ENCODE data around the gene NHEJ1. TPM values are rescaled to one million over a fixed set of nuclear protein-coding genes. Genes with fewer than 3 reads are reported as not detected.

Gene NHEJ1
- total and polyA plus RNA-seq, 2 of the 13 experiments (the other 11 are each of a cell fraction or from before 2014, with no cell fraction given): 30.0 to 30.7 TPM

GRCh38 chr2:219112062-219112406 is 48.6 kb downstream of the NHEJ1 start (continued):
- 0 out of 2 replicates have a peak, but pooled peaks have one; percentile 32 for TF ChIP-seq PBX3 (CRISPR knock-in tag; IDR thresholded peaks at IDR 0.05; ENCODE audit: borderline replicate concordance)
- TF ChIP-seq POLR2A (IDR thresholded peaks at IDR 0.05; ENCODE audit: insufficient read depth in 1 of 2, low read depth in 2 of 2, low read length in 2 of 2): no peak
- TF ChIP-seq ZNF343 (CRISPR knock-in tag; IDR thresholded peaks at IDR 0.05): 0 out of 2 replicates have a peak, but pooled peaks have one; percentile 52
- no peak for TF ChIP-seq NR2F1 (CRISPR knock-in tag; IDR thresholded peaks at IDR 0.05)
- no peak for TF ChIP-seq CTCF (CRISPR knock-in tag; IDR thresholded peaks at IDR 0.05)
- TF ChIP-seq E2F2 (CRISPR knock-in tag; IDR thresholded peaks at IDR 0.05; ENCODE audit: borderline replicate concordance): no peak
- no peak for TF ChIP-seq SP2 (CRISPR knock-in tag; IDR thresholded peaks at IDR 0.05)
- TF ChIP-seq ZNF724P (CRISPR knock-in tag; IDR thresholded peaks at IDR 0.05; ENCODE audit: borderline replicate concordance): no peak
- no peak for TF ChIP-seq MAFK (conservative IDR thresholded peaks at IDR 0.05 in 1 of 2, IDR thresholded peaks at IDR 0.05 in 1 of 2; ENCODE audit: low read length in 2 of 2)
- TF ChIP-seq TFE3 (CRISPR knock-in tag; IDR thresholded peaks at IDR 0.05): peak; percentile 11; the same call in 1 of the 2 replicates
- TF ChIP-seq CSRNP2 (CRISPR knock-in tag; conservative IDR thresholded peaks at IDR 0.05; ENCODE audit: low read depth): no peak
- no peak for TF ChIP-seq ZNF407 (CRISPR knock-in tag; IDR thresholded peaks at IDR 0.05; ENCODE audit: not compliant biosample characterization)
- no peak for TF ChIP-seq IKZF1 (IDR thresholded peaks at IDR 0.05)
- no peak for TF ChIP-seq ZNF253 (CRISPR knock-in tag; IDR thresholded peaks at IDR 0.05; ENCODE audit: borderline replicate concordance)

All from HepG2 (cell line).